HEK293 (cell line): Measurements from ENCODE around the gene CHID1.

Experiments
- CTCF ChIA-PET: fragments of 350-600 bp; formaldehyde crosslinking; extraction: SDS; loops from one replicate; lab custom pipeline; 2021; ENCODE audit warnings: antibody characterized with exemption; lab: Yijun Ruan, JAX
- POLR2A ChIA-PET: fragments of 300-600 bp; formaldehyde crosslinking; extraction: SDS; loops from one replicate; lab custom pipeline; 2020; ENCODE audit warnings: antibody characterized with exemption, inconsistent platforms; lab: Yijun Ruan, JAX
- H3K27ac ChIP-seq: fragments of 200-500 bp; sonication (Bioruptor generic); 2 replicates; pipeline ENCODE4 v1.5.1; 2014; ENCODE audit warnings: low read depth, low read length, control low read depth, inconsistent platforms; ENCODE audit errors: extremely low read depth
- H3K36me3 ChIP-seq, 2 experiments: fragments of 200-500 bp in 1 of 2; sonication (Bioruptor generic) in 1 of 2; 1 replicate in 1 of 2; 2 replicates in 1 of 2; pipeline ENCODE4 v1.5.1; 2014 to 2017; ENCODE audit warnings: inconsistent platforms in 2 of 2, low read length in 2 of 2; ENCODE audit not compliant: control insufficient read depth in 2 of 2, insufficient read depth in 1 of 2
- H3K4me1 ChIP-seq: fragments of 200-500 bp; sonication (Bioruptor generic); 2 replicates; pipeline ENCODE4 v1.5.1; 2014; ENCODE audit warnings: mild to moderate bottlenecking, low read length, inconsistent platforms; ENCODE audit not compliant: control insufficient read depth, insufficient read depth
- H3K4me3 ChIP-seq: 2 replicates; pipeline ENCODE4 v1.5.1; 2011; ENCODE audit warnings: low read depth, mild to moderate bottlenecking, control low read depth, low read length, moderate library complexity
- H3K9me3 ChIP-seq: fragments of 200-500 bp; sonication (Bioruptor generic); 2 replicates; pipeline ENCODE4 v1.5.1; 2014; ENCODE audit warnings: low read depth, low read length, inconsistent platforms; ENCODE audit not compliant: control insufficient read depth, insufficient read depth
- BCL6B ChIP-seq: fragments of 450-650 bp; formaldehyde crosslinking; IDR thresholded peaks from 2 replicates; pipeline ENCODE4 v1.5.1; 2017; ENCODE audit warnings: missing biosample characterization, missing genetic modification characterization
- GLI2 ChIP-seq: fragments of 450-650 bp; formaldehyde crosslinking; IDR thresholded peaks from 2 replicates; pipeline ENCODE4; 2017; ENCODE audit warnings: missing biosample characterization, missing genetic modification characterization, low read depth, borderline replicate concordance
- GLIS2 ChIP-seq: fragments of 450-650 bp; formaldehyde crosslinking; IDR thresholded peaks from 2 replicates; pipeline ENCODE4 v1.5.1; 2016; ENCODE audit warnings: missing biosample characterization, missing genetic modification characterization
- KLF8 ChIP-seq: fragments of 450-650 bp; formaldehyde crosslinking; IDR thresholded peaks from 2 replicates; pipeline ENCODE4 v1.5.1; 2016; ENCODE audit warnings: missing biosample characterization, missing genetic modification characterization
- PRDM4 ChIP-seq: fragments of 450-650 bp; formaldehyde crosslinking; IDR thresholded peaks from 2 replicates; pipeline ENCODE4 v1.5.1; 2017; ENCODE audit warnings: missing biosample characterization, missing genetic modification characterization
- REST ChIP-seq: fragments of 450-650 bp; formaldehyde crosslinking; IDR thresholded peaks from 2 replicates; pipeline ENCODE4 v1.5.1; 2016; ENCODE audit warnings: missing biosample characterization, missing genetic modification characterization
- SP7 ChIP-seq: fragments of 450-650 bp; formaldehyde crosslinking; IDR thresholded peaks from 2 replicates; pipeline ENCODE4 v1.5.1; 2016; ENCODE audit warnings: missing biosample characterization, missing genetic modification characterization
- YY1 ChIP-seq: fragments of 450-650 bp; formaldehyde crosslinking; IDR thresholded peaks from 2 replicates; pipeline ENCODE4 v1.5.1; 2018; ENCODE audit warnings: missing biosample characterization, missing genetic modification characterization
- ZBTB17 ChIP-seq: fragments of 450-650 bp; formaldehyde crosslinking; IDR thresholded peaks from 2 replicates; pipeline ENCODE4 v1.5.1; 2016; ENCODE audit warnings: missing biosample characterization, missing genetic modification characterization
- ZBTB26 ChIP-seq: fragments of 450-650 bp; formaldehyde crosslinking; optimal IDR thresholded peaks from 2 replicates; pipeline ENCODE3; 2016; ENCODE audit warnings: missing biosample characterization, mild to moderate bottlenecking, missing genetic modification characterization
- ZBTB48 ChIP-seq: fragments of 450-650 bp; formaldehyde crosslinking; IDR thresholded peaks from 2 replicates; pipeline ENCODE4 v1.5.1; 2016; ENCODE audit warnings: missing biosample characterization, missing genetic modification characterization
- ZFHX2 ChIP-seq: fragments of 450-650 bp; formaldehyde crosslinking; conservative IDR thresholded peaks from 2 replicates; pipeline ENCODE4 v1.5.1; 2016; ENCODE audit warnings: missing biosample characterization, missing genetic modification characterization
- ZNF2 ChIP-seq: fragments of 450-650 bp; formaldehyde crosslinking; IDR thresholded peaks from 2 replicates; pipeline ENCODE4 v1.5.1; 2016; ENCODE audit warnings: missing biosample characterization, missing genetic modification characterization
- ZNF324 ChIP-seq: fragments of 450-650 bp; formaldehyde crosslinking; IDR thresholded peaks from 2 replicates; pipeline ENCODE4 v1.5.1; 2016; ENCODE audit warnings: missing biosample characterization, missing genetic modification characterization
- ZNF341 ChIP-seq: fragments of 450-650 bp; formaldehyde crosslinking; IDR thresholded peaks from 2 replicates; pipeline ENCODE4; 2016; ENCODE audit warnings: low read depth, missing biosample characterization, missing genetic modification characterization
- ZNF366 ChIP-seq: fragments of 450-650 bp; formaldehyde crosslinking; conservative IDR thresholded peaks from 2 replicates; pipeline ENCODE4 v1.5.1; 2016; ENCODE audit warnings: missing biosample characterization, missing genetic modification characterization
- ZNF37A ChIP-seq: fragments of 450-650 bp; IDR thresholded peaks from 2 replicates; pipeline ENCODE4 v1.5.1; 2018; ENCODE audit warnings: missing biosample characterization, missing genetic modification characterization
- ZNF398 ChIP-seq: fragments of 450-650 bp; formaldehyde crosslinking; IDR thresholded peaks from 2 replicates; pipeline ENCODE4 v1.5.1; 2017; ENCODE audit warnings: missing biosample characterization, missing genetic modification characterization
- ZNF48 ChIP-seq: fragments of 450-650 bp; formaldehyde crosslinking; IDR thresholded peaks from 2 replicates; pipeline ENCODE4 v1.5.1; 2016; ENCODE audit warnings: missing biosample characterization, missing genetic modification characterization
- ZNF510 ChIP-seq: fragments of 450-650 bp; formaldehyde crosslinking; IDR thresholded peaks from 2 replicates; pipeline ENCODE4 v1.5.1; 2018; ENCODE audit warnings: mild to moderate bottlenecking, missing genetic modification characterization, missing biosample characterization; ENCODE audit not compliant: insufficient replicate concordance
- ZNF600 ChIP-seq: fragments of 450-650 bp; formaldehyde crosslinking; IDR thresholded peaks from 2 replicates; pipeline ENCODE4 v1.5.1; 2016; ENCODE audit warnings: missing biosample characterization, missing genetic modification characterization
- ZNF792 ChIP-seq: fragments of 450-650 bp; formaldehyde crosslinking; IDR thresholded peaks from 2 replicates; pipeline ENCODE4 v1.5.1; 2016; ENCODE audit warnings: missing biosample characterization, missing genetic modification characterization
- ZNF837 ChIP-seq: fragments of 450-650 bp; formaldehyde crosslinking; IDR thresholded peaks from 2 replicates; pipeline ENCODE4 v1.5.1; 2016; ENCODE audit warnings: missing biosample characterization, missing genetic modification characterization

CHID1 gene

GRCh38 chr11:844693-845644, 65.6 kb downstream of the CHID1 start (continued):
- no peak for TF ChIP-seq BCL6B (tag by site-specific recombination)
- no peak for TF ChIP-seq ZNF2 (tag by site-specific recombination)
- peak; percentile 42 for TF ChIP-seq ZFHX2
- TF ChIP-seq YY1 (tag by site-specific recombination), result no peak
- TF ChIP-seq ZNF324 (tag by site-specific recombination), result no peak

GRCh38 chr11:843818-844692, 66.6 kb downstream of the CHID1 start:
- POLR2A ChIA-PET, result interaction anchor here (0.7 to 6.9 kb wide), 14 partner anchors 13 to 245 kb away, joined by 3 to 70 read pairs (median 4); partner anchors contain the start of genes CD151, CEND1, CRACR2B and PNPLA2
- 0 out of 2 replicates have a peak, but pooled peaks cover 6% of the 10 kb centered on the region for H3K4me1 ChIP-seq
- peaks cover 0 to 22% of the 10 kb centered on the region in 2 experiments; a peak in 1 of 3 replicates for H3K36me3 ChIP-seq
- H3K4me3 ChIP-seq, result peak overlapping the region; percentile 2
- no peaks in the 10 kb centered on the region for H3K9me3 ChIP-seq
- no peak overlapping the region for H3K27ac ChIP-seq
- CTCF ChIA-PET, result interaction anchor here (0.7 to 1.0 kb wide), 6 partner anchors 8 to 206 kb away, joined by 3 to 4 read pairs (median 3); no protein-coding TSS in a partner anchor
- TF ChIP-seq KLF8 (tag by site-specific recombination), result peak; percentile 9; the same call in 1 of the 2 replicates
- TF ChIP-seq GLIS2 (tag by site-specific recombination), result peak; percentile 38; the same call in 1 of the 2 replicates
- TF ChIP-seq SP7 (tag by site-specific recombination), result peak; percentile 44
- TF ChIP-seq GLI2, result no peak
- TF ChIP-seq ZBTB17 (tag by site-specific recombination), result no peak
- no peak for TF ChIP-seq ZNF48 (tag by site-specific recombination)
- 0 out of 2 replicates have a peak, but pooled peaks have one; percentile 11 for TF ChIP-seq ZBTB48
- TF ChIP-seq ZNF398 (tag by site-specific recombination), result peak; percentile 58; the same call in 1 of the 2 replicates
- no peak for TF ChIP-seq PRDM4
- no peak for TF ChIP-seq ZNF837 (tag by site-specific recombination)
- TF ChIP-seq ZNF366, result 0 out of 2 replicates have a peak, but pooled peaks have one; percentile 12
- TF ChIP-seq REST (tag by site-specific recombination), result peak; percentile 80
- TF ChIP-seq ZNF792, result no peak
- TF ChIP-seq ZBTB26 (tag by site-specific recombination), result no peak
- TF ChIP-seq ZNF341 (tag by site-specific recombination), result 0 out of 2 replicates have a peak, but pooled peaks have one; percentile 18
- TF ChIP-seq ZNF510, result no peak
- peak; percentile 74; the same call in 1 of the 2 replicates for TF ChIP-seq ZNF600 (tag by site-specific recombination)
- TF ChIP-seq ZNF37A (tag by site-specific recombination), result no peak
